Uterus (tissue), 4 donors: ENCODE measurements around the gene CTXN1. TPM values are rescaled to one million over a fixed set of nuclear protein-coding genes. Genes with fewer than 3 reads are reported as not detected.

ENCODE experiments used
- DNase-seq, 2 donors: peaks; one replicate each; pipeline ENCODE4 v3.0.0-alpha.2; 2019 to 2020
- H3K27ac ChIP-seq, 2 donors: fragments of 200-600 bp; sonication (generic); 1 replicate in 1 of 2; 2 replicates in 1 of 2; pipeline ENCODE4 v1.5.1; 2016 to 2018
- H3K27me3 ChIP-seq, 2 donors: fragments of 200-600 bp; sonication (generic); one replicate each; pipeline ENCODE4 v1.5.1; 2018 to 2019; ENCODE audit warnings: control low read depth in 1 of 2
- H3K36me3 ChIP-seq, 2 donors: fragments of 200-600 bp; sonication (generic); one replicate each; pipeline ENCODE4 v1.5.1; 2019; ENCODE audit warnings: control low read depth in 1 of 2
- H3K4me1 ChIP-seq, 2 donors: fragments of 200-600 bp; sonication (generic); one replicate each; pipeline ENCODE4 v1.5.1; 2018 to 2019; ENCODE audit warnings: control low read depth in 1 of 2
- H3K4me3 ChIP-seq, 2 donors: fragments of 200-600 bp; sonication (generic); 1 replicate in 1 of 2; 2 replicates in 1 of 2; pipeline ENCODE4 v1.5.1; 2018 to 2019; ENCODE audit warnings: mild to moderate bottlenecking in 1 of 2
- H3K9me3 ChIP-seq, 2 donors: fragments of 200-600 bp; sonication (generic); one replicate each; pipeline ENCODE4 v1.5.1; 2019; ENCODE audit warnings: control low read depth in 1 of 2
- CTCF ChIP-seq, 4 experiments: fragments of 200-600 bp in 2 of 4; fragments of 450-650 bp in 2 of 4; sonication (generic) in 2 of 4; IDR thresholded peaks; one replicate each; pipeline ENCODE4 v1.5.1; 2016 to 2019; ENCODE audit warnings: antibody characterized with exemption in 4 of 4, mild to moderate bottlenecking in 2 of 4, moderate library complexity in 1 of 4
- POLR2A ChIP-seq, 2 donors: fragments of 450-650 bp; IDR thresholded peaks; one replicate each; pipeline ENCODE4 v1.6.1; 2016; ENCODE audit warnings: antibody characterized with exemption in 2 of 2, mild to moderate bottlenecking in 1 of 2, moderate library complexity in 1 of 2
- intact Hi-C: fragments of 100-400 bp; cut with DNase I; formaldehyde crosslinking; loops from one replicate; pipeline ENCODE4 v1.15.1; 2023; ENCODE audit warnings: low total_unique reads
- total RNA-seq, 4 donors: library from RNA; depleted of rRNA in 3 of 4; stranded (reverse); fragments of >200 nt in 3 of 4; gene quantifications; one replicate each; pipeline versions ENCODE4 v1.1.0 to v1.2.4, GENCODE V29; 2014 to 2023
- donor health status: DM: yes; HTN: yes; CAD: no.

CTXN1 gene
- total RNA-seq, 4 donors from 2014 or later = 7.2 to 47.1 (median 14.9) TPM; not detected in 1

- Histone ChIP-seq H3K4me1 (peaks cover 27 to 56% of the 10 kb centered on the region in 2 donors), H3K36me3 (no peaks in the 10 kb centered on the region), H3K4me3 (peak overlapping the region; percentile 32 to 53), H3K9me3 (no peaks in the 10 kb centered on the region), H3K27ac (peak overlapping the region; percentile 88 to 99), H3K27me3 (no peaks in the 10 kb centered on the region)
- intact Hi-C loops = no loop called here
- peak; percentile 81 to 82 for DNase-seq
- TF ChIP-seq CTCF (IDR thresholded peaks at IDR 0.05) (peak; percentile 59 to 94 (median 84)), POLR2A (IDR thresholded peaks at IDR 0.05) (peak in 1 of 2 donors; percentile 42)
Observed at GRCh38 chr19:7925171-7925851, 624 bp downstream of the CTXN1 start.

GRCh38 chr19:7924651-7925170 lies 1.2 kb downstream of the CTXN1 start:
- no peaks in the 10 kb centered on the region for H3K9me3 ChIP-seq
- peak overlapping the region; percentile 88 to 99 for H3K27ac ChIP-seq
- peak in 1 of 2 donors; percentile 48 for DNase-seq
- TF ChIP-seq CTCF (IDR thresholded peaks at IDR 0.05) (no peak), POLR2A (IDR thresholded peaks at IDR 0.05) (no peak)
- H3K4me3 ChIP-seq = peak overlapping the region; percentile 32 to 53
- H3K36me3 ChIP-seq = no peaks in the 10 kb centered on the region
- intact Hi-C loops = no loop called here
- H3K4me1 ChIP-seq = peaks cover 27 to 50% of the 10 kb centered on the region in 2 donors
- H3K27me3 ChIP-seq = no peaks in the 10 kb centered on the region

GRCh38 chr19:7924241-7924640 lies 1.7 kb downstream of the CTXN1 start:
- TF ChIP-seq POLR2A (IDR thresholded peaks at IDR 0.05) (no peak), CTCF (IDR thresholded peaks at IDR 0.05) (no peak)
- Histone ChIP-seq H3K4me1 (peaks cover 27 to 45% of the 10 kb centered on the region in 2 donors), H3K27ac (peak overlapping the region; percentile 88 to 99), H3K9me3 (no peaks in the 10 kb centered on the region), H3K27me3 (no peaks in the 10 kb centered on the region), H3K36me3 (no peaks in the 10 kb centered on the region), H3K4me3 (peak overlapping the region; percentile 32 to 53)
- no peak for DNase-seq
- intact Hi-C loops = no loop called here

DNA sequence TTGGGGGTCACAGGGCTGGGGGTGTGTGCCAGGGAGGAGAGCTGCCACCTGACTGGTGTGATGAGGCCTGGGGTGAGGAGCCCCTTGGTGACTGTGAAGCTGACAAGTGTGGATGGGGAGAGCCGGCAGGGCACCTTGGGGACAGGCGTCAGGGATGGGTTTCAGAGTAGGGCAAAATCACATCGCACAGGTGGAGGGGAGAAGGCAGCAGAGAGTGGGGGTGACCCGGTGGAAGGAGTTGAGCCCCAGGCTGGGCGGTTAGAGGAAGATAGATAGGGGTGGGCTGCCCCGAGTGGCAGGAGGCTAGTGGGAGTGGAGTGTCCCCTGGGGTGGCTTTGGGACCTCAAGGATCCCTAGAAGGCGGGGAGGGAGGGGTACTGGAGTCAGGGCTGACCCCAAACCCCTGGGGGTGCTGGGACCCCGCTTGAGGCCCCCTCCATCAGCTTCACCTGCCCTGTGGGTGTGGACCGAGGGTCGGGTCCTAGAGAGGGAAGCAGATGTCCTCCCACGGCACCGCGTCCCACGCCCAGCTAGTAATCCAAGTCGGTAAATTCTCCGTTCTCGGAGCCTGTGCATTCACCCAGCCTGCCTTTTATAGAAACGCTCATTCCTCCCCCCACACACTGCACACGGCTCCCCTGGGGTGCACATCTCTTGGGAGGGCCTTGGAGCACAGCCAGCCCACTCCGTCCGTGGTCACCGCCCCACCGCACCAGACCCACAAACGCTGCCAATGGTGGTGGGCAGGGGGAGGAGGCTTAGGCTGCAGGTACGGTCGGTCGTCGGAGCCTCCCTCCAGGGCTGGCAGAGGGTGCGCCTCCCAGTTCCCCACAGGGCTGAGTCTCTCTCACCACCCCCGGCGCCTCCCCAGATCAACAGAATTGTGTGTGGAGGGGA lies 2.4 kb downstream of the CTXN1 start:
- TF ChIP-seq CTCF (IDR thresholded peaks at IDR 0.05) (no peak), POLR2A (IDR thresholded peaks at IDR 0.05) (peak in 1 of 2 donors; percentile 22)
- DNase-seq = peak; percentile 74 to 84
- intact Hi-C loops = no loop called here

More for the DNA sequence above, 2.4 kb downstream of the CTXN1 start:
- Histone ChIP-seq H3K4me1 (peaks cover 27 to 42% of the 10 kb centered on the region in 2 donors), H3K27me3 (no peaks in the 10 kb centered on the region), H3K9me3 (no peaks in the 10 kb centered on the region), H3K27ac (peak overlapping the region; percentile 88 to 99), H3K4me3 (peak overlapping the region; percentile 9 to 53), H3K36me3 (no peaks in the 10 kb centered on the region)
